SK-N-SH (cell line): ENCODE data around the gene FSD2.

Experiments
- EP300 ChIP-seq, 2 experiments: IDR thresholded peaks; 2 replicates each; pipeline versions ENCODE4 v1.4.0 to v1.6.1; 2012; ENCODE audit warnings: borderline replicate concordance in 1 of 2, low read depth in 1 of 2, low read length in 1 of 2
- RCOR1 ChIP-seq: fragments of 150-350 bp; IDR thresholded peaks from 2 replicates; pipeline ENCODE4 v1.6.1; 2017; ENCODE audit warnings: antibody characterized with exemption, low read length
- RFX5 ChIP-seq: IDR thresholded peaks from 2 replicates; pipeline ENCODE4 v1.6.1; 2012; ENCODE audit warnings: mild to moderate bottlenecking, improper control_type of control experiment, low read length
- SIN3A ChIP-seq: IDR thresholded peaks from 2 replicates; pipeline ENCODE4 v1.6.1; 2012; ENCODE audit warnings: low read depth, mild to moderate bottlenecking, low read length, moderate library complexity, borderline replicate concordance
- TF ChIP-seq, protein P1 (sequence below): fragments of 200-600 bp; sonication (generic); IDR thresholded peaks from 2 replicates; pipeline ENCODE4 v1.6.1; 2017; ENCODE audit warnings: antibody characterized with exemption, mild to moderate bottlenecking, moderate library complexity

DNA sequence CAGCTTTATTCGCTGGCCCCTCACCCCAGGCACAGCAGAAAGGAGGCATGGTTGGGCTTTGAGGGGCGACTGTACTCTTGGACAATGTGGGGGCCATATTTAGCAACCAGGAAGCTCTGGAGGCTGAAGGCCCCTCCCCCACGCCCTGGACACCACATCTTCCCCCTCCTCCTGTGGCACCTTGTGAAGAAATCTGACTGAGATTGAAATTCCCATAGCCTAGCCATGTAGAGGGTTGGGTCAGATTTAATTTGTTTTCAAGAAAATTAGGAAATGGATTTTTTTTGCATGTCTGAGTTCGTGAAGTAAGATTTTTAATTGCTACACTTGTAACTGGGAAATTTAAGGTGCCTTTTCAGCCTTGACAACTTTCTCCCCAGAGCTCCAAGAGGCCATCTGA is 24.5 kb downstream of the FSD2 start:
- TF ChIP-seq, protein P1, sequence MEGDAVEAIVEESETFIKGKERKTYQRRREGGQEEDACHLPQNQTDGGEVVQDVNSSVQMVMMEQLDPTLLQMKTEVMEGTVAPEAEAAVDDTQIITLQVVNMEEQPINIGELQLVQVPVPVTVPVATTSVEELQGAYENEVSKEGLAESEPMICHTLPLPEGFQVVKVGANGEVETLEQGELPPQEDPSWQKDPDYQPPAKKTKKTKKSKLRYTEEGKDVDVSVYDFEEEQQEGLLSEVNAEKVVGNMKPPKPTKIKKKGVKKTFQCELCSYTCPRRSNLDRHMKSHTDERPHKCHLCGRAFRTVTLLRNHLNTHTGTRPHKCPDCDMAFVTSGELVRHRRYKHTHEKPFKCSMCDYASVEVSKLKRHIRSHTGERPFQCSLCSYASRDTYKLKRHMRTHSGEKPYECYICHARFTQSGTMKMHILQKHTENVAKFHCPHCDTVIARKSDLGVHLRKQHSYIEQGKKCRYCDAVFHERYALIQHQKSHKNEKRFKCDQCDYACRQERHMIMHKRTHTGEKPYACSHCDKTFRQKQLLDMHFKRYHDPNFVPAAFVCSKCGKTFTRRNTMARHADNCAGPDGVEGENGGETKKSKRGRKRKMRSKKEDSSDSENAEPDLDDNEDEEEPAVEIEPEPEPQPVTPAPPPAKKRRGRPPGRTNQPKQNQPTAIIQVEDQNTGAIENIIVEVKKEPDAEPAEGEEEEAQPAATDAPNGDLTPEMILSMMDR: no peak
- TF ChIP-seq RFX5 (no peak), EP300 (IDR thresholded peaks at IDR 0.05; ENCODE audit: borderline replicate concordance in 1 of 2, low read depth in 1 of 2, low read length in 1 of 2) (no peak), SIN3A (no peak), RCOR1 (no peak)
